ENCODE results near the gene NT5DC3.

NT5DC3 gene

GRCh38 chr12:103734863-103735262 is 106.2 kb downstream of the NT5DC3 start:
- no peak for FAIRE-seq
- TF ChIP-seq POLR2A (IDR thresholded peaks at IDR 0.05; ENCODE audit: low read depth, low read length): no peak
- no peak for DNase-seq (ENCODE audit: insufficient read length, low spot score)

GRCh38 chr12:103731539-103731938 is 109.5 kb downstream of the NT5DC3 start:
- no peak for FAIRE-seq
- TF ChIP-seq POLR2A (IDR thresholded peaks at IDR 0.05; ENCODE audit: low read depth, low read length): no peak
- DNase-seq (ENCODE audit: insufficient read length, low spot score): no peak

GRCh38 chr12:103729499-103729898 is 111.5 kb downstream of the NT5DC3 start:
- no peak for FAIRE-seq
- no peak for DNase-seq (ENCODE audit: insufficient read length, low spot score)
- TF ChIP-seq POLR2A (IDR thresholded peaks at IDR 0.05; ENCODE audit: low read depth, low read length): no peak

GRCh38 chr12:103728323-103728722 is 112.7 kb downstream of the NT5DC3 start:
- TF ChIP-seq POLR2A (IDR thresholded peaks at IDR 0.05; ENCODE audit: low read depth, low read length): no peak
- DNase-seq (ENCODE audit: insufficient read length, low spot score) (no peak), FAIRE-seq (no peak)

- no peak for TF ChIP-seq POLR2A (IDR thresholded peaks at IDR 0.05; ENCODE audit: low read depth, low read length)
- FAIRE-seq (no peak), DNase-seq (ENCODE audit: insufficient read length, low spot score) (no peak)
These were observed 113.4 kb downstream of the NT5DC3 start for GRCh38 chr12:103727638-103728037.

GRCh38 chr12:103725398-103725797 is 115.6 kb downstream of the NT5DC3 start:
- FAIRE-seq (no peak), DNase-seq (ENCODE audit: insufficient read length, low spot score) (no peak)
- TF ChIP-seq POLR2A (IDR thresholded peaks at IDR 0.05; ENCODE audit: low read depth, low read length): no peak

Data from H54 (cell line).